Stimulated activated naive CD4-positive, alpha-beta T cell (primary cell): ENCODE measurements around the gene CACNA1I.

Source experiments
- DNase-seq, 6 experiments: peaks; one replicate each; lab custom pipeline; 2025; lab: John Stamatoyannopoulos, UW

The CACNA1I gene

GRCh38 chr22:39568278-39568981 is 2.1 kb upstream of the CACNA1I start:
- DNase-seq = no peak

DNA sequence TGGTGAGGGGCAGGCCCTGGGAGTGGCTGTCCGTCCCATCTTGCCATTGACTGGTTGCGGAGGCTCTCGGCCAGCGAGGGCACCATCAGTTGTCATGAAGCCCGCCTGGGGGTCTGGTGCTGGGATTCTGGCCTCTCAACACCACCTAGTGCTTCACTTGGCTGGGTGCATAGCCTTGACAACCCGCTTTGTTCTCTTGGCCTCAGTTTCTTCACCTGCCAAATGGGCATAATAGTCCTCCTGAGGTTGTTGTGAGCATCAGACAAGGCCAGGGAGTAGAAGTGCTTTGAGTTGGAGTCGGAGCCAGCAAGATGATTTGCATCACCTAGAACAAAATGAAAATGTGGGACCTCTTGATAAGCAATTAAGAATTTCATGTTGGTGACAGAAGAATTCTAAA is 1.5 kb upstream of the CACNA1I start:
- DNase-seq = no peak

DNA sequence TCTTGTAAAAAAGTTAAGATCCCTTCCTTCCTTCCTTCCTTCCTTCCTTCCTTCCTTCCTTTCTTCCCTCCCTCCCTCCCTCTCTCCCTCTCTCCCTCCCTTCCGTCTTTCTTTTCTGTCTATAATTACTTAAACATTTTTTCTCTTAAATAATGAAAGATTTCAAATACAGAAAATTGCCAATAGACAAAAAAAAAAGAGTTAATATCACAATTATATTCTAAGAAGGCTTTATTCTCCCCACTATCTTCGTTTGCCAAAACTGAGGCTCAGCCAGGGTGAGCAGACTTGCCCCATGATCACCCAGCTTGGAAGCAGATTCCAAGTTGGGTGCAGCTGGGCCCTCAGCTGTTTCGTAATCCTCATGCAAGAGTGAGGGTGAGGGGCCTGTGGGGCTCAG is 327 bp upstream of the CACNA1I start:
- no peak for DNase-seq

- DNase-seq = no peak
Observed at GRCh38 chr22:39571538-39571937, 985 bp downstream of the CACNA1I start.

DNA sequence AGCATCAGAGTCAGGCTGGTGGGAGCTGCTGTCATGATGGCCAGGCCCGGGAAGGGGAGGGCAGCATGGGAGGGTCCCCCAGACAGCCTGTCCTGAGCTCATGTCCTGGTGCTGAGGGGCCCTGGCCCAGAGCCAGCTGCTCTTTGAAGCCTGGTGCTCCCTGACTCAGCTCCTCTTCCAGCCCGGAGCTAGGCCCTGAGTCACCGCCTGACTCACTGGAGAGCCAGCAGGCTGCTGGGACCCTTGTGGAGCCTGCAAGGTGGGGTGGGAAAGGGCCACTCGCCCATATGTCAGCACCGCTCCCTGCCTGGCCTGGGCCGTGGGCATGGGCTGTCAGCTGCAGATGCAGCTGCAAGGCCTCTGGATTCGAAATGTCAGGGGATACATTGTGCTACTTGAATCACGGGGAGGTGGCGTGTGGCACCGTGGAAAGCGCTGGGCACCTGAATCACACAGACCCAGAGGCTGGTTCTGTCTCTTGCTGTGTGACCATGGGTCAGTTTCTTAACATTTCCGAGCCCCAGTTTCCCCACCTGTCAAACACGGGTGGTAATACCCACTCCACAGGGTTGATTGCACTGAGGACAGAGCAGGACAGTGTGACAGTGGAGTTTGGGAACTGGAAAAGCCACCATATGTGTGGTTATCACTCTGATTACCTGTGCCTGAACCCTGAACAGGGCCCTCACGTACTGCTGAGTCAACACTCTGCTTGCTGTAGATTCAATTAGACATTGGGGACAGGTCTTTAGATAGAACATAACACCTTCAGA is 4.4 kb downstream of the CACNA1I start:
- DNase-seq = no peak

DNA sequence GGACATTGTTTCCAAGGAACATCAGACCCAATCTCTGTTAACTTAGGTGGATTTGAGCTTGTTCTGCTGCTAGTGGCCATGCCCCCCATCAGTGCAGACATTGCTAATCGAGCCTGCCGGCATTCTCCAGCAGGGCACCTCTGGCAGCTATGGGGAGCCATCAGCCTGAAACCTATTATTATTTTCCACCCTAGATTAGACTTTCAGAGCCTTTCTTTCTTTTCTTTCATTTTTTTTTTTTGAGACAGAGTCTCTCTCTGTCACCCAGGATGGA is 4.9 kb downstream of the CACNA1I start:
- DNase-seq = no peak

DNA sequence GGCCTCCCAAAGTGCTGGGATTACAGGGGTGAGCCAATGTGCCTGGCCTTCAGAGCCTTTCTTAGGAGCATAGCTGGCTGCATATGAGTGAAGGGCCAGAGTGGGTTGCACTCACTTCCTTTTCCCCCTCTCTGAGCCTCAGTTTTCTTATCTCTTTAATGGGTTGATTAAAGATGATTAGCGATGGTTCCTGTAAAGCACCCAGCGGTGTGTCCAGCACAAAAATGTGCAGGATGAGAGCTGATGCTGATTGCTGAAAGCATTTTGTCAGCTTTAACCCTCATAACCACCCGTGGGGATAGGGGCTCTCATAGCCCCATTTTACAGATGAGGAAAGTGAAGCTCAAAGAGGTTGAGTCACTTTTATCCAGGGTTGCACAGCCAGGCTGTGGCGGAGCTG is 5.5 kb downstream of the CACNA1I start:
- no peak for DNase-seq

- no peak for DNase-seq
Observed at GRCh38 chr22:39577366-39577765, 6.8 kb downstream of the CACNA1I start.

DNA sequence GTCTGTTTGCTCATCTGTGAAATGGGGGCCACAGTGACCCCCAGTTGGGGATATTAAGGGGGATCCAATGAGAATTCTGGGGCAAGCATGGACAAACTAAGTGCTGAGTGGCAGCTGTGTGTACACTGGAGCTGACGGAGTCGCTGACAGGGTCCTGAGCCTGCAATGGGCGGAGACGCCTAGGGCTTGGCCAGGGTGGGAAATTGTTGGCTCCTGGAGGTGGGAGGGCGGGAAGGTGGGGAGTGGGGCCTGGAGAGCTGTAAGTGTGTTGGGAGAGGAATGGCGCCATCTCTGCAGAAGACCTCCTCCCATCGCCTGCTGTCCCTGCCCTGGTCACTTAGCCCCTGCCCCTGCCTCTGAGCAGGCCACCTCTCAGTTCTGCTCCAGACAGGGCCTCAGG is 7.3 kb downstream of the CACNA1I start:
- DNase-seq = no peak

DNA sequence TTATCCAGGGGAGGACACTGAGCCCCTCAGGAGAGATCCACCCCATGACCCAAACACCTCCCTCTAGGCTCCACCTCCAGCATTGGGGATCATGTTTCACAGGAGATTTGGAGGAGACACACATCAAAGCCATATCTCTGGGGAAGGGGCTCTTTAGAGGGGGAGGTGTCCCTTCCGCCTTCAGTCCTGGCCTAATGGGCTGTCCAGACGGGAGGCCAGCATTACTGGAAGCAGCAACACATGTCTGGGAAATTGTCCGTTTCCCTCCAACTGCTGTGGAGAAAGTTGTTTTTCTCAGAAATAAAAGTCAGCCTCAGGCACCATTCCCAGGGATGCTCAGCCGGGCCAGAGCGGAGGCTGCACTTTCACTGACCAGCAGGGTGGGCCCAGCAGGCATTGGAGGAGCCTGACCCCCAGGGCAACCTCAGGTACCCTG is 9.5 kb downstream of the CACNA1I start:
- no peak for DNase-seq

- DNase-seq = no peak
Observed at GRCh38 chr22:39580795-39581194, 10.2 kb downstream of the CACNA1I start.

DNA sequence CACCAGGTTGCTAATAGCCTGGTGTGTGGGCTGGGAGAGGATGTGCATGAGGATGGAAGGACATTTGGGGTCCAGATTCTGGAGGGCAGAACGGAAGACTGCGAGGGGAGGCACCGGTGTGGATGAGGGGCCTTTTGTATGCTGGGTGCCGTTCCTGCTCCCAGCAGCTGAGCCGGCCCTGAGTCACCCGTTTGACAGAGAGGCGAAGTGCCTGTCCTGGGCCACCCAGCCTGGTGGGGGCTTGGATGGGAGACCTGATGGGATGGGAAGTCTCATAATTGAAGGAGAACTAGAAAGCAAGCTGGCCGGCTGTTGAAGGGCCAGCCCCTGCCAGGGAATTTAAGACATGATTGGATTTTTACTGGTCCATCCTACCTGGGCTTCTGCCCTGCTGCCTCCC is 10.8 kb downstream of the CACNA1I start:
- DNase-seq = no peak

- no peak for DNase-seq
Observed at GRCh38 chr22:39583066-39583667, 12.6 kb downstream of the CACNA1I start.

- DNase-seq = no peak
Observed at GRCh38 chr22:39589875-39590274, 19.3 kb downstream of the CACNA1I start.

GRCh38 chr22:39592081-39593065 is 21.8 kb downstream of the CACNA1I start:
- DNase-seq = no peak

DNA sequence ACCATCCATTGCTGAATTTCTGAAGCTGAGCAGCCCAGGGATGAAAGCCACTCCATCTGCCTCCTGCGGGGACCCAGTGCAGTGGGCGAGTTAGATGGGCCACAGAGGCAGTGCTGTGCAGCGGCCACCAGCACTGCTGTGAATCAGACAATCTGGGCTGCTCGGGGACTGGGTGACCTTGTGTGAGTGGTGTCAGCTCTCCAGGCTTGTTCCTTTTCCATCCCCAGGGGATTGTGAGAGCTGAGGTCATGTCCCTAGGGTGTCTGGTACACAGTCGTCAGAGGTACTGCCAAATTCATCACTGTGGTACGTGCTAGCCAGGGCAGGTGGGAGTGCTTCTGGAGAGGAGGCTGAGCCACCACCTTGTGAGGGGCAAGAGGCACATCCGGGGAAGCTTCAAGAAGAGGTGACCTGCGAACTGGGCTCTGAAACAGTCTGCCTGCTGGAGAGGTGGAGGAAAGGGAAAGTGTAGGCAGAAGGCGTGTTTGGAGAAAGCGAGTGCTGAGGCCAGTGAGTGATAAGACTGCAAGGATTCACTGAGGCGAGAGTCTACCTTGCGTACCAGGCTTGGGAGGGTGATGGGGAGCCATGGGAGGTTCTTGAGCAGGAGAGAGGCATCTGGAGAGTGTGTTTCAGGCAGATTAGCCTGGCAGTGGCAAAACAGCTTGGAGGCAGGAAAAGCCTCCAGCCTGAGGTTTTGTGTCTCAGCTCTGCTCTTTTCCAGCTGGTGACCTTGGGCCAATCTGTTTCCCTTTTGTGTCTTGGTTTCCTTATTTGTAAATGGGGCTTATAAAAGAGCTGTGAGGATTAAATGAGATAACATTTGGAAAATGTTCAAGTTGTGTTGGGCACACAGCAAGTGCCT is 22.7 kb downstream of the CACNA1I start:
- no peak for DNase-seq

DNA sequence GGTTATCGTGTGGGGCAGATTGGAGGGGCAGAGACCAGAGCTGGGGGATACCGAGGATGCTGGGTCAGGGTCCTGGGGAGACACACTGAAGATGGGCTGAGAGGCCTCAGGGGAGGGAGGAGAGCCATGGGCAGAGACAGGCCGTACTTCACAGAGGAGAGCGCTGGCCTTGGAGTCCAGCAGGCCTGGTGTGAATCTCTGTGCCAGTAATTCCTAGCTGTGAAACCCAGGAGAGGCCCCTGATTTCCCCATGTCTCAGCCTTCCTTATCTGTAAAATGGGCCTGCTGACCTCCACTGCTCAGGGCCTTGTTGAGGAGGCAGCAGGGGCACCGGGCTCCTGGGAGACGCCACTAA is 23.4 kb downstream of the CACNA1I start:
- no peak for DNase-seq

GRCh38 chr22:39594411-39594810 is 23.9 kb downstream of the CACNA1I start:
- no peak for DNase-seq

GRCh38 chr22:39595622-39596172 is 25.1 kb downstream of the CACNA1I start:
- DNase-seq = no peak

GRCh38 chr22:39596601-39597000 is 26.0 kb downstream of the CACNA1I start:
- no peak for DNase-seq

DNA sequence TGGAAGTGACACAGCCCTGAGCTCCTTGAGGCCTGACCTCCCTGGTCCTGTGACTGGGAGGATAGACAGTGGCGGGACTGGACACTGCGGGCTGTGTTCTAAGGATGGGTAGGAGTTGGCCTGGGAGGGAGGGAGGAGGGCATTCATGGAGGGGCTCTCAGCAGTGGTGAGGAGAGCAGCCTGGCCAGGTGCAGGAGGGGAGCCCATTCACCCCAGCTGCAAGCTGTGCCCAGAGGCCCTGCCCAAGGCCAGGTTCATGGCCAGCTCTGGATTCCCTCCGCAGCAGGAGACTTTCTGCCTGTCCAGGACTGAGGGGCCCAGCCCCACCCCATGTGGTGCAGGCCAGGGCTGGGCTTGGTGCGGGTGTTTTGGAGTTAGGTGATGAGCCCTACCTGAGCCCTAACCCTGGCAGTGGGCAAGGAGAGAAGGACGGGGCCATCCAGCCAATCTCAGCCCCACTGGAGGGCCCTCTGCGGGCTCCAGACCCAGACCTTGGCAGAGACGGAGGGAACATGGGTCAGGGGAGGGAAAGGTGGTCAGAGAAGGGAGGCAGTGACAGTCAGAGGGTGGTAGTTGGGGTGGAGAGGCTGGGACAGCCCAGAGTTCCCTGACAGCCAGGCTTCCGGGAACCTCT is 26.8 kb downstream of the CACNA1I start:
- no peak for DNase-seq
